GM21717 (cell line): ENCODE data around the gene RNU1-2.
A peak's percentile ranks its signal among the peaks of the same experiment; 100 is the strongest.
"Not testable (repeated sequence)": the region's sequence is repeated elsewhere in the genome, so short reads cannot be mapped to it uniquely, and the experiment has no call there.

Experiments used
- ATAC-seq: cut with Tn5 transposase; IDR thresholded peaks from one replicate; pipeline ENCODE4 v1.9.1; 2021; ENCODE audit warnings: mild to moderate bottlenecking, moderate library complexity; ENCODE audit not compliant: unreplicated experiment

The RNU1-2 gene

DNA sequence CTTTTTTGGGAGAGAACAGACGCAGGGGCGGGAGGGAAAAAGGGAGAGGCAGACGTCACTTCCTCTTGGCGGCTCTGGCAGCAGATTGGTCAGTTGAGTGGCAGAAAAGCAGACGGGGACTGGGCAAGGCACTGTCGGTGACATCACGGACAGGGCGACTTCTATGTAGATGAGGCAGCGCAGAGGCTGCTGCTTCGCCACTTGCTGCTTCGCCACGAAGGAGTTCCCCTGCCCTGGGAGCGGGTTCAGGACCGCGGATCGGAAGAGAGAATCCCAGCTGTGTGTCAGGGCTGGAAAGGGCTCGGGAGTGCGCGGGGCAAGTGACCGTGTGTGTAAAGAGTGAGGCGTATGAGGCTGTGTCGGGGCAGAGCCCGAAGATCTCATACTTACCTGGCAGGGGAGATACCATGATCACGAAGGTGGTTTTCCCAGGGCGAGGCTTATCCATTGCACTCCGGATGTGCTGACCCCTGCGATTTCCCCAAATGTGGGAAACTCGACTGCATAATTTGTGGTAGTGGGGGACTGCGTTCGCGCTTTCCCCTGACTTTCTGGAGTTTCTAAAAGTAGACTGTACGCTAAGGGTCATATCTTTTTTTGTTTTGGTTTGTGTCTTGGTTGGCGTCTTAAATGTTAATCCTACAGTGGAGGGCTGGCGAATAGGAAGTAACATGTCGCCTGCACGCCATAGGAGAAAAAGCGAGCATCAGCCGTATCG is at the start of gene RNU1-2:
Gene RNU1-2, plus strand, starts transcription at position 383 of the 718 bp plus-strand sequence.
- ATAC-seq, result peak; percentile 98

DNA sequence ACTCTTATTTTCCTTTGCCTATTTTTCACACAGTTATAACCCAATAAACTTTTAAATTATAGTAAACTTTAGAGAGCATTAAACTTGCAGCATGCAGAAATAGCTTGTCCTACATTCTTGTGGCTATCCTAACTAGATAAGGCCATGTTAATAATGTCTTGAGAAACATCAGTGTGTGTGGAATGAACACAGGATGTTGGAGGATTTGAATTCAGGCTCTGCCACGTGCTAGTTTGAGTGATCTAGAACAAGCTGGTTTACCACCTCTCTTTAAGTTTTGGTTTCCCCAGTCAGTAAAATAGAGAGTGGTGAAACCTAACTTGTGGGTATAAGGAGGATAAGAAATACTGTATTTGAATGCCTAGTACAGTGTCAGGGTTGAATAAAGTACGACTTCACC is 39.6 kb upstream of the RNU1-2 start:
- ATAC-seq, result not testable (repeated sequence)

DNA sequence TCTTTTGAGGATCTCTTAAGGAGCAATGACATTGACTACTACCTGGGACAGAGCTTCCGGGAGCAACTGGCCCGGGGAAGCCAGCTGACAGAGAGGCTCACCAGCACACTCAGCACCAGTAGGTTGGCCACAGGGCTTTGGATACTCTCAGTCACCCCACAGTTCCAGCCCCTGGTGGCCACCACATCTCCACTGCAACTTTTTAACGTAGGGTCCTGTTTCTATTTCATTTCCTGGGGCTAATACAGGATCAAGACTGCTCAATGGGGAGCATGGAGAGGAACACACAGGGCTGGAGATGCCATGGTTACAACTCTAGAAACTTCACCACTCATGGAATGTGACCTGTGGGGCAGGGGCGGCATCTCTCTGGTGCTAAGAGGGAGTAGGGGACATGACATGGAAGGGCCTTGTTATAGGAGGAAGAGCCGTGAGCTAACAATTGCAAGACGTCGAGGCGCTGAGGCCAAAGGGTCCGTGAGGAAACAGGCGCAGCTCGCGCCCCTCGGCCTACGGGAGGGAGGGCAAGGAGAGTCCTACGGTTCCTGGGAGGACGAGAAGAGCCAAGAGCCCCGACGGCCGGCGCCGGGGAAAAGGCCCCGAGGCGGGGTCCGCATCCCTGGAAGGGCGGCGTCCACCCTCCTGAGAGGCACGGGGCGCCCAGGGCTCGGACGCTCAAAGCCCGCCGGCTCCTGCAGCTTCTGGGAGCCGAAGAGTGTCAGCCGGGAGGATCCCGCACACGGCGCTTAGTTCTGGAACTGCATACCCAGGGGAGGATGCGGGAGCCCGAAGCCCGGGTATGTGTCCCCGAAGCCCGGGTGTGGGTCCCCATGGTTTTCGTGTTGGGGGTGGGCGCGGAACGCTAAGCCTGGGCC is 36.4 kb upstream of the RNU1-2 start:
- not testable (repeated sequence) for ATAC-seq

DNA sequence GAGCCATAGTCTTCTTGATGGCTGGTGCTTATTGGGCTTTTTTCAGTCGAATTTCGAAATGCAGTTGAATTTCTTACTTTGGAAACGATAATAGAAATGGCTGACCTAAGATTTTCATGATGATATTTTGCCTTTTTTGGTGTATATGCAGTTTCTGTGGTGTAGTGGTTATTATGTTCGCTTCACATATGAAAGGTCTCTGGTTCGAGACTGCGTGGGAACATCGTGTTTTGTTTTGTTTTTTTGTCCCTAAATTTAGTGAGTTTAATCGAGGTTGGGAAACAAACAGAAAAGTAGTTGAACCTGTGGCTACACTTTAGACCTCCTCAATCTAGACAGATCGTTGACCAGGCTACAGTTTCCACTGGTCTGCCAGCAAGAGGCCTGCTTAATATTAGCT is 35.7 kb upstream of the RNU1-2 start:
- not testable (repeated sequence) for ATAC-seq

DNA sequence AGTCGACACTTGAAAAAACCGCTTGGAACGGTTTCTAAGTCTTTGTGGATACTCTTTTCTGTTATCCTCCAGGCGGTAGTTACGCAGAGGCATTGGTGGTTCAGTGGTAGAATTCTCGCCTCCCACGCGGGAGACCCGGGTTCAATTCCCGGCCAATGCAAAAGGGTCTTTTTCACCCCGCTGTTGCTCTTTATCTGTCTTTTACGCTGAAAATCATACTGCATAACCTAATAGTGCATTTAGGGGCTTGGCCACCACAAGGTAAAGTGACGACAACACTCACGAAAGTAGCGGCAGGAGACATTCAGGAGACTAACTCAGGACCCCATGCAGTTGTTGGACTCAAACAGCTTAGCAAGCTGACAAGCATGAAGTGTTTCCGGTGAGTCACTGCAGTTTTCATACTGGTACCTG is 33.9 kb upstream of the RNU1-2 start:
- ATAC-seq, result not testable (repeated sequence)

DNA sequence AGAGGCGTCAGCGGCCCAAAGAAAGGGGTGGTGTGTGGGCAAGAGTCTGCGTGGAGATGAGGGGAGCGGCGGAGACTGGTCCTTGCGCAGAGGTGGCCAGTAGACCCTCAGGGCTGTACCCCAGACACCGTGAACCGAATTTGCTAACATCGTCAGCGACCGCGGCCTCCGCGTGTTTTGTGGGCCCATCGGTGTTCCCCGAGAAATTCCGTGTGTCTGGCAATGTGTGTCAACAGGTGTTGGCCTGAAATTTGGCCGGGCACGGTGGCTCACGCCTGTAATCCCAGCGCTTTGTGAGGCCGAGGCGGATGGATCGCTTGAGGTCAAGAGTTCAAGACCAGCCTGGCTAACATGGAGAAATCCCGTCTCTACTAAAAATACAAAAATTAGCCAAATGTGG is 33.4 kb upstream of the RNU1-2 start:
- not testable (repeated sequence) for ATAC-seq

DNA sequence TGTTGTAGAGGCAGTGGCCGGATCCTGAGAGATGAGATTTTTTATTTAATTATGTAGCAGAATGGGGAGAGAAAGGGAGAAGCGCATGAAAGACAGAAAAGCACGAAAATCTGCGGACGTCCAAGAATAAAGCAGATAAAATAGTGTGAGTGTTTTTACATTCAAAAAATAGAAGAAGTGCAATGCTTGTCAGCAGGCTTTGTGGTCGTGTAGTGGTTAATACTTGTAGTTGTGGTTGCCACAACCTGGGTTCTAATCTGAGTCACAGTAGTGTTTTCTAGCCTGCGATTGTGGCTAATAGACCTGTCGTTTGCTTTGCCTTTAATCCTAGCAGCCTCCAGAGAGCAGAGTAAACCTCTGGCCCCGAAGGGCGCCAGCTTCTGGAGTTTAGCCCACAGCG is 32.8 kb upstream of the RNU1-2 start:
- not testable (repeated sequence) for ATAC-seq

DNA sequence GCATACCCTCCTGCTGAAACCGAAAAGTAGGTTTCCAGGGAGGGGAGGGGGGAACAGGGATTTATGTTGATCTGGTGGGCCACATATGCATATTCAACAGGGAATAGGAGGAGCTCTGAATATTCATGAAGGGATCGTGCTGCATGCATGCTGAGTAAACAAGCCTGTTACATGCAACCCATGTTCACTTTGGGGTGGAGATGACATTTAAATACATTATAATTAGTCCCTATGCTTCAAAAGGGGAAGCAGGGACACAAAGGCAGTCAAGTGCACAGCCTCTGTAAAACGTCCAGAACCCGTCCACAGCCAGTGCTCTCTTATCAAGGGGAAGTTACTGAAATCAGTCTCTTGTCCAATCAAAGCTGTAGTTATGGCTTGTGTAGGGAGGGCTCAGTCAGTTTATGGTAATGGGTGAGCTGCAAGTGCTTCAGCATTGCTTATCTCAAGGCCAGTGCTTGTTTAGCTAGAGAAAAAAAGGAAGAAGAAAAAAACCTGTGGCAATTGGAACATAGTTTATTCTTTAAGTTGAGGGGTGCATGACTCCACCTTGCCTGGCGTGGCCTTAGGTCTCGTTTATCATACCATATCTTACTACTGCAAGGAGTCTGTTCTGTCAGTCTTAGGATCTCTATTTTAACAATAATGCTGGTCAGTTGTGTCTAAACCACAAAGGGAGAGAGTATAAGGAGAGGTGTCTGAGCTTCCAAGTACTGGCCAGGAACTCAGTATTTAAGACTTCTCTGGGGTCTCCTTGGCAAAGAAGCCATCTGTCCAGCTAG is 28.7 kb upstream of the RNU1-2 start:
- not testable (repeated sequence) for ATAC-seq

DNA sequence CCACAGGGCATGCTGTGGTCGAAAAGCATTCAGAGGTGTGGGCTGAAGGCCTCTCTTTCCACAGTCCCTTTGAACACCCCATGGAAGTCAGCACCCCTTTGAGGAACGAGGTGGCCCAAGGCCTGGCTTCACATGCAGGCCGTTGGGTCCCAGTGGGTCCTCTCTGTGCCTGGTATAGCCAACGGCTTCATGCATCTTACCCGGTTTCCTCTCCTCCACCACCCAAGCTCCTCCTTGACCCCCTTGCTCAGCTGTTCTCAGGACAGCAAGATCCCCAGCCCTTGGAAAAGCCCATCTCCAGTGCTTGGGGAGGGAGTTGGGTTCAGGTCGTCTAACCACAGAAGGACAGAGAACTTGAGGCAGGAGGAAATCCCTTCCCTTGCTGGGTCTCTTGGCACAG is 27.0 kb upstream of the RNU1-2 start:
- ATAC-seq, result not testable (repeated sequence)

DNA sequence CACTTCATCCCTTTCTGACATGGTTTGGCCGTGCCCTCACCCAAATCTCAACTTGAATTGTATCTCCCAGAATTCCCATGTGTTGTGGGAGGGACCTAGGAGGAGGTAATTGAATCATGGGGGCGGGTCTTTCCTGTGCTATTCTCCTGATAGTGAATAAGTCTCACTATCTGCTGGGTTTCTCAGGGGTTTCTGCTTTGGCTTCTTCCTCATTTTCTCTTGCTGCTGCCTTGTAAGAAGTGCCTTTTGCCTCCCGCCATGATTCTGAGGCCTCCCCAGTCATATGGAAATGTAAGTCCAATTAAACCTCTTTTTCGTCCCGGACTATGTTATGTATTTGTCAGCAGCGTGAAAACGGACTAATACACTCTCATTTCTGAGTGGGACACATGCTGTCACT is 25.8 kb upstream of the RNU1-2 start:
- not testable (repeated sequence) for ATAC-seq

DNA sequence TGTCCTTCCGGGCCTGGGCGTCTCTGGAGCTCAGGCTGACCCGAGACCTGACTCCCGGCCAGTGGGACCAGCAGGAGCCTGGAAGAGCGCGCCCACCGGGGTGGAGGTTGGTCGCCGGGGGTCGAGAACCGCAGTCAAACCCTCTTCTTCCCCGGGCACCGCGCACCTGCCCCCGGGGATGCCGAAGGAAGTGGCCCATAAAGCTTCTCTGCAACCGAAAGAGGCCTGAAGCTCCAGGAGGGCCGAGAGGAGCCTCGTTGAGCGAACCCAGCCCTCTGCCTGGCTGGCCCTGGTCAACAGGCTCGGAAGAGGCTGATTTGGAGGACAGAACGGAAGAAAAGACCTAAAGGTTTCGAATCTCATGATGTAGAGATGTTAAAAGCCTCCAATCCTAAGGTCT is 24.6 kb upstream of the RNU1-2 start:
- ATAC-seq, result not testable (repeated sequence)

DNA sequence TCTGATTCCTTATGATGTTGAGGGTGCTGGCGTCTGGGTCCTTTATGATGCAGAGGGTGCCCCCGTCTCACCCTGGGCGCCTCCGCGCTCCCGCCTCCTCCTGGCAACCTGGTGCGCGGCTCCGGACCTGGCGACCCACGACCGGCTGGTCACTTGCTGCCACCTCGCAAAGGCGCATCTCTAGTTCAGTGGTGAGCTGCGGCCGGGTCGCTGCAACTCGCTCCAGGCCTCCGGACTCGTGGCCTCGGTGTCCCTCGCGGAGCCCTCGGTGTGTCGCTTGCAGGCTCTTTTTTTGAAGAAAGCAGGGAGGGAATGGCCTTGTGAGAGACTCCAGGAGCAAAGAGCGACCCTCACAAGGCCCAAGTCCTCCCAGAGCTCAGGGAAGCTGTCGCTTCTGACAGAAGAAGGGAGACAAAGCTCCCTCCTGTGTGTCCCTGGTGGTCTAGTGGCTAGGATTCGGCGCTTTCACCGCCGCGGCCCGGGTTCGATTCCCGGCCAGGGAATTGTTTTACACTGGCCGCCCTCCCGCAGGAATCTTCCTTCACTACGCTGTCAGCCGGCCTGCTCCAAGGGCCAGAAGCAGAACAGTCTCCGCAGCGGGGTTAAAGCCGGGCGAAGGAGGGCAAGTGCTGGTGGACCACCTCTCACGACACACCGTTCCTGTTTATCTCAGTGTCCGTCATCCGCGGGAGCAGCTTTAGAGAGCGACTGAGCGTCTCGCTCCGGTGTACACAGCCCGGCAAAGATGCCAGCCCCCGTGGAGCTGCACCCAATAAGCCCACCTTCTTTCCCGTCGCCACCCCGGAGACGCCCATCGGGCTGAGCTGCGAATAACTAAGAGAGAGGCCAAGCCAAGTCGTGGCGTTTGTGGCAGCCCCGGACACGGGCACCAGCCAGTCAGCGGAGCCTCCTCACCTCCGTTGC is 23.4 kb upstream of the RNU1-2 start:
- ATAC-seq, result not testable (repeated sequence)

DNA sequence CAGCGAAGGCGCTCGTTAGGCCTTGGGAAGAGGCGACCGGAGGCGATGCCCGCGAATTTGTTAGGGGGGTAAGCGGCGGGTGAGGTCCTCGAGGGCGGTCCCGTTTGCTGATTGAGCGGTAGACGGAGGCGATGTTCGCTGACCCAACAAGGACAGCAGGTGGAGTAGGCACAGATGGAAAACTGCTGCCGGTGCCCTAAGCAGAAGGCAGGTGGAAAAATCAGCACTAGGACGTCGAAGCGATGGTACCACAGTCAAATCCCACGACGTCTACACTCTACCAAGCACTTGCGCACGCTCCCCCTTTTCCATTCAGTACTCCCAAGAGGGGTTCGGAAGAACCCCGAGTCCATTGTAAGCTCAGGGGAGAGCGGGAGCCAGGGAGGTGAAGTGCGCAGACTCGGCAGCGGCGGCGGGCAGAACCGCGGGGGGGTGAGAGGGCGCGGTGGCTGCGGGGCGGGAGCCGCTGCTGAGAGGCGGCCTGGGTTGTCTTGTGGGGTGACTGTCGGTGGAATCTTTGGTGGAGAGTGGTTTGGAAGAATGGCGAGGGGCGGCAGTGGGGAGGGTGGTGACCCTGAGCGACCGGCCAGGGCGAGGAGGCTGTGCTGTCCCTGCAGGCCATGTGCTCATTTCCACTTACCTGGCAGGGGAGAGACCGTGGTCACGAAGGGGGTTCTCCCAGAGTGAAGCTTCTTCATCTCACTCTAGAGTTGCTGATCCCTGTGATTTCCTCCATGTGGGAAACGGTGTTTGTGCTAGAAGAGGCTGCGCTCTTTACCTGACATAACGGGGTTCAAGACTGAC is 22.5 kb upstream of the RNU1-2 start:
- not testable (repeated sequence) for ATAC-seq

DNA sequence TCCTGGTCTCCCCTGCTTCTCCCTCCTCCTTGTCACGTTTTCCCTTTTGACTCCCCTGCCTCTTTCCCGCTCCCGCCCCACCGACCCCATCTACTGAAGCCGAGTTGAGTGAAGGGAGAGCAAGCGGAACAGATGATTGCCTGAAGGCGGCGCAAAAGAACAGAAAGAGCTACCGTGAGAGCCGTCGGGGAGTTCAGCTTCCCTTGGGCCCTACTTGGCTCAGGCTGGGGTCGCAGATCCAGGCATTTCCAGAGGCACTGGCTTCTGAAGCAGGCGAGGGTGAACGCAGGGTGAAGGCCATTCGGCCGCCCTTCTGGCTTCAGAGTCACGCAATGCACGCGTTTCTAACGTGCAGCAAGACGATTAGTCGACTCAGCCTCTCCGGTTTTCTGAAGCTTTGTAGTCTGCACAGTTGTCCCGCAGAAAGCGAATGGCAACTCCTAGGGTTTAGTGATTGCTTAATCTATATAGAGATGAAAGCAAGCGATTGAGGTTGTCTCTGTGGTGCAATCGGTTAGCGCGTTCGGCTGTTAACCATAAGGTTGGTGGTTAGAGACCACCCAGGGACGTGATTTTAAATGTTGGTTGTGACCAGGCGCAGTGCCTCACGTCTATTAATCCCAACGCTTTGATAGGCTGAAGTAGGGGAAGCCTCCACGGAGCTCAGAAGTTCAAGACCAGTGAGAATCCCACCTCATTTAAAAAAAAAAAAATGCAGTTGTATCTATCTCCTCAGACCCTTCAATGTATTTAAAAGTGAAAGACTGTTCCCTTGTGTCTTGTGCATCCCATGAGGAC is 20.6 kb upstream of the RNU1-2 start:
- not testable (repeated sequence) for ATAC-seq

DNA sequence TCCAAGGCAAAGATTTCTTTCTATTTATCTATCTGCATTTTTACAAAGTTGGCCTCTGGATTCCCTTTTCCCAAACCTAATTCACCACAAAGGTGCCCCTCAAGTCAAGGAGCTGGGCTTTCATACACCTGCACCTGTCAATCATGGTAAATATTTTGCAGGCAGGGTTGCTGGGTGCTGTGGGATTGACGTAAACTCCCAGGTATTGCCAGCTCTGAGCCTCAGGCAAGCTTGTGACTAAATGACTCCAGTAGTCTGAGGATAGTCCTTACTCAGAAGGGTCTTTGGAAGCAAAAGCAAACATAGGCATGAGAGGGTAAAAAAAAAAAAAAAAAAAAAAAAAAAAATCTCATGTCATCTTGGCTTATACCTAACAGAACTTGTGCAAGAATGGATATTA is 14.0 kb upstream of the RNU1-2 start:
- not testable (repeated sequence) for ATAC-seq

DNA sequence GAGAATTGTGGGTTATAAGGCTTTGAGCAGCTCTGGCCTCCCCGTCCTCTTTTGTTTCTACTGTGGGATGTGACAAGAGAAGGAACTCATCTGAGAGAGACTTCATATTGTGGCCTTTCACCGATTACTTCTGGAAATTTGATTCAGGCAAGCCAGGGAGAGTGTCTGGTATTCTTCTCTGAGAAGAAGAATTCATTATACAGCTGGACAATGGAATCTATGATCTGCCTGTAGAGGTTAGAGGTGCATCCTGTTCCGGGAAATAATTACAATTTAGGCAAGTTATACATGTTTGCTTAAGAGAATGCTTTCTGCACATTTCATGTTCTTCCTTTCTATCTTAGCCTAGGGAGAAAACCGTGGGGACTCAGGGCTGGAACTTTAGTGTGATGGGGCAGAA is 12.8 kb upstream of the RNU1-2 start:
- no peak for ATAC-seq

DNA sequence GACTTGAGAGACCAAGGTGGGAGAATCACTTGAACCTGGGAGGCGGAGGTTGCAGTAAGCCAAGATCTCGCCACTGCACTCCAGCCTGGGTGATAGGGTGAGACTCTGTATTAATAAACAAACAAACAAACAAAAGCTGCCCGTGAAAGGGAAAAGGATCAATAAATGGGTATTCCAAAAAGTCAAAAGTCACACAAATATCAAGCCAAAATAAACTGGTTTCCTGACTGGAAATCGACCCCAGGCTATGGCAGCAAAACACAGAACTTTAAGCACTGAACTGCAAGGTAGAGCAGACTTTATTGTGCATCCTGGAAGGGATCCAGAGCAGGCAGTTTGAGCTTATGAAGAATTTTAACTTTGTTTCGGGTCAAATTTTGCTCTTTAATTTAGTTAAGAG is 11.3 kb upstream of the RNU1-2 start:
- not testable (repeated sequence) for ATAC-seq

DNA sequence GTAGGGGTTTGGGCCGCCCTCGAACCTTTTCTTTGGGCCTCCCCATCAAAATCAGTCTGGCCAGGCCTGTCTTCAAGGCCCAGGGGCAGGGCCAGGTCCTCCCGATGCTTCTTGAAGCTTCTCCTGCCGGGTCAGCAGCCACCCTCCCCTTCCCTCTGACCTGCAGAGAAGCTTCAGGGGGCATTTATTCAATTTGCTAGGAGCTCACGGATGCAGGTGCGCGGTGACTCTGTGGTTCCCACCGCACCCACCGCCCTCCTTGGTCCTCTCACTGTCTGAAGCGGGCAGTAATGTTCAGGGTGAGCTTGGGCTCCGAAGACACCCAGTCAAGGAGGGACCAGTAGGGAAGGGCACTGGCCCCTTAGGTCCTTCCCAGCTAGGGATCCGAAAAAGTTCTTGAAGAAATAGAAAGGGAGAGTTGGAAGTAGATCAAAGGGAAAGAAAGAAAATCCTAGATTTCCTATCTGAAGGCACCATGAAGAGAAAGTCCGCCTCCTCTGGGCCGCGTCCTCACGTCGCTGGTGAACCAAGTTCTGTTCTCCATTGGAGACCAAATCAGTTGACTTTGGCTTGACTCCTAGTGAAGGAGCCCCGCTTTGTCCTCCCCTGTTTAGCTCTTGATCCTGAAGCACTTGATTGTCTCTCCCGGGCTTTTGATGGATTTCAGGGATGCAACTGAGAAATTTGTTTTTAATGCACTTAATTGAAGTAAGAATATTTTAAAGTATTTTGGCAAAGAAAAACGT is 8.7 kb upstream of the RNU1-2 start:
- no peak for ATAC-seq
